Measurements from ENCODE around the gene DNAJC25.

Gene DNAJC25

DNA sequence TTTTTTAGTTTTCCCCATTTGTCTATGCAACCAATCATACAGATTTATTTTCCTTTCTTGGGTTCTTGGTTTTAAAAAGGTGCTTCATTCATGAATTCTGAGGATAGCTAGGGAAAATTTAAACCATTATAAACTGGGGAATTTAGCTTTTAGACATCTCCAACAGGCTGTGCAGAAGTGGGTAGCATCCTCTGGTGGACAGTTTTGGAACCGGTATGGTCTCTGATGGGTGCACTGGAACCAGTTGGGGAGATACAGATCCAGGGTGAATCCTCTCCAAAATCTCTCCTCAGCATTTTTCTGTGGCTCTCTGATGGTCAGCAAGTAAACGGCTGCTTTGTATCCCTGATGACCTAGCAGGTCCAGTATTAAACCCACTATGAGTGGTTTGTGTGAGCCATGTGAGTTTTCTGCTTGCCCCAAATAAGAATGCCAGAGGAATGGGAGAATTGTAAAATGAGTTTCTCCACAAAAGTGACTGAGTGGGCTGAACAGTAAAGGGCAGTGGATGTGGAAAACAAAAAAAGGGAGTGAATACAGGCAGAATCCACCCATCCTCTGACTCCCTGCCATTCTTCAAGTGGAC, 9.1 kb upstream of the DNAJC25 start:
- H3K4me3 ChIP-seq (ENCODE audit: low read depth, low read length): no peak overlapping the region
- H3K9me3 ChIP-seq (ENCODE audit: control insufficient read depth, insufficient read depth, low read depth, low read length): no peaks in the 10 kb centered on the region
- no peaks in the 10 kb centered on the region for H3K36me3 ChIP-seq (ENCODE audit: control insufficient read depth in 2 of 2, insufficient read depth in 1 of 2, low read length in 2 of 2)
- H3K27ac ChIP-seq (ENCODE audit: extremely low read depth, low read depth, low read length): no peak overlapping the region
- no peaks in the 10 kb centered on the region for H3K4me1 ChIP-seq (ENCODE audit: control insufficient read depth, insufficient read depth, low read length)
- TF ChIP-seq ZNF654 (tag by site-specific recombination; IDR thresholded peaks at IDR 0.05; ENCODE audit: low read depth) (peak; percentile 41), ZNF416 (tag by site-specific recombination; IDR thresholded peaks at IDR 0.05) (no peak)
- CTCF ChIA-PET: interaction anchor here (0.6 to 1.9 kb wide), 6 partner anchors 8 to 1048 kb away, joined by 3 to 18 read pairs (median 5); no protein-coding TSS in a partner anchor
- POLR2A ChIA-PET: interaction anchor here (1.0 to 1.5 kb wide), 2 partner anchors 9 to 23 kb away, joined by 4 to 10 read pairs; partner anchors contain the start of gene DNAJC25

DNA sequence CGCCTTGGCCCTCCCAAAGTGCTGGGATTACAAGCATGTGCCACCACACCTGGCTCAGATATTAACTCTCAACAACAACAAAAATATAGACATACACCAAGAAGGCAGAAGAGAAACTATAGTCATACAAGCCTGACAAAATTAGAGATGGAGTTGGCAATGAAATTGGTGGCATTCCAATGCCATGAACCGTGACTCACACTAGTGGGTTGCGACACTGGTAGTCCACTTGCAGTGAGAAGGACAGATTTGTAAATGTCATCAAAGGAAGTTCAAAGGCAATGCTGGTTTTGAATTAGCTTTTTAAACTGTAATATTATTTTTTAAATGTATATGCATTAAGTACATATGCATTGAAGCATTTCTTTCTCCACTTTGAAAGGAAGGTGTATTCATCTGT, 8.5 kb upstream of the DNAJC25 start:
- POLR2A ChIA-PET: no interaction called here

DNA sequence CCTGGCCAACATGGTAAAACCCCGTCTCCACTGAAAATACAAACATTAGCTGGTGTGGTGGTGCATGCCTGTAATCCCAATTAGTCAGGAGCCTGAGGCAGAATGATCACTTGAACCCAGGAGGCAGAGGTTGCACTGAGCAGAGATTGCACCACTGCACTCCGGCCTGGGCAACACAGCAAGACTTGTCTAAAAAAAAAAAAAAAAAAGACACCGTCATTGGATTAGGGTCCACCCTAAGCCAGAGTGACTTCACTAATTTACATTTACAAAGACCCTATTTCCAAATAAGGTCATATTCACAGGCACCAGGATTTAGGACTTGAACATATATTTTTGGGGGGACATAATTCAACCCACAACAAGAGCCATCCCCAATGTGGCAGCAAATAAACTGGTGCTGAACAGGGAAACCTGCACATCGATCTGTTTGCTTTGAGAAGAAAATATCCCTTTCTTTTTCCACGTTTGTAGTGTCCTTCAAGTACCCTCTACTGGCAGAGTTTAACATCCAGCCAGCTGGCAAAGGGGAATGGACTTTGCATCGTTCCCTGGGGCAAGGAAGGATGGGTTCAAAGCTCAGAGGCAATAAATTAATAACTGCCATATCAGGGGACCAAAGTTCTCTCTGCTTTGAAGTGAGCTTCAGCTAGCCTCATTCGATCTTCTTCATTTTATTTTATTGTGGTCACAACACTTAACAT, 3.7 kb upstream of the DNAJC25 start:
- no peak for TF ChIP-seq ZNF391 (tag by site-specific recombination; IDR thresholded peaks at IDR 0.05; ENCODE audit: borderline replicate concordance, low read depth)
- TF ChIP-seq ZNF426 (tag by site-specific recombination; IDR thresholded peaks at IDR 0.05): no peak
- Histone ChIP-seq H3K36me3 (ENCODE audit: control insufficient read depth in 2 of 2, insufficient read depth in 1 of 2, low read length in 2 of 2) (no peaks in the 10 kb centered on the region), H3K9me3 (ENCODE audit: control insufficient read depth, insufficient read depth, low read depth, low read length) (no peaks in the 10 kb centered on the region), H3K27ac (ENCODE audit: extremely low read depth, low read depth, low read length) (no peak overlapping the region), H3K4me1 (ENCODE audit: control insufficient read depth, insufficient read depth, low read length) (no peaks in the 10 kb centered on the region), H3K4me3 (ENCODE audit: low read depth, low read length) (no peak overlapping the region)
- CTCF ChIA-PET: interaction anchor here (0.5 kb wide), 1 partner anchor 16 kb away, joined by 3 read pairs; no protein-coding TSS in a partner anchor
- POLR2A ChIA-PET: no interaction called here

More for the DNA sequence above, 8.5 kb upstream of the DNAJC25 start:
- no peak overlapping the region for H3K4me3 ChIP-seq (ENCODE audit: low read depth, low read length)
- CTCF ChIA-PET: no interaction called here
- no peaks in the 10 kb centered on the region for H3K9me3 ChIP-seq (ENCODE audit: control insufficient read depth, insufficient read depth, low read depth, low read length)
- no peak overlapping the region for H3K27ac ChIP-seq (ENCODE audit: extremely low read depth, low read depth, low read length)
- H3K4me1 ChIP-seq (ENCODE audit: control insufficient read depth, insufficient read depth, low read length): no peaks in the 10 kb centered on the region
- no peaks in the 10 kb centered on the region for H3K36me3 ChIP-seq (ENCODE audit: control insufficient read depth in 2 of 2, insufficient read depth in 1 of 2, low read length in 2 of 2)
- TF ChIP-seq, protein P1, sequence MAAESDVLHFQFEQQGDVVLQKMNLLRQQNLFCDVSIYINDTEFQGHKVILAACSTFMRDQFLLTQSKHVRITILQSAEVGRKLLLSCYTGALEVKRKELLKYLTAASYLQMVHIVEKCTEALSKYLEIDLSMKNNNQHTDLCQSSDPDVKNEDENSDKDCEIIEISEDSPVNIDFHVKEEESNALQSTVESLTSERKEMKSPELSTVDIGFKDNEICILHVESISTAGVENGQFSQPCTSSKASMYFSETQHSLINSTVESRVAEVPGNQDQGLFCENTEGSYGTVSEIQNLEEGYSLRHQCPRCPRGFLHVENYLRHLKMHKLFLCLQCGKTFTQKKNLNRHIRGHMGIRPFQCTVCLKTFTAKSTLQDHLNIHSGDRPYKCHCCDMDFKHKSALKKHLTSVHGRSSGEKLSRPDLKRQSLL (tag by site-specific recombination; IDR thresholded peaks at IDR 0.05): no peak
- TF ChIP-seq TCF7L2 (IDR thresholded peaks at IDR 0.05; ENCODE audit: borderline replicate concordance, low read depth, low read length) (no peak), IKZF3 (tag by site-specific recombination; IDR thresholded peaks at IDR 0.05) (no peak), HOXA7 (CRISPR knock-in tag; IDR thresholded peaks at IDR 0.05; ENCODE audit: borderline replicate concordance) (no peak), KLF7 (tag by site-specific recombination; IDR thresholded peaks at IDR 0.05; ENCODE audit: borderline replicate concordance) (no peak), ZNF792 (tag by site-specific recombination; IDR thresholded peaks at IDR 0.05) (no peak), ZNF202 (tag by site-specific recombination; IDR thresholded peaks at IDR 0.05; ENCODE audit: borderline replicate concordance) (no peak), ZNF791 (tag by site-specific recombination; IDR thresholded peaks at IDR 0.05) (no peak), ZNF354C (tag by site-specific recombination; IDR thresholded peaks at IDR 0.05; ENCODE audit: borderline replicate concordance, low read depth) (no peak), ZNF571 (tag by site-specific recombination; IDR thresholded peaks at IDR 0.05) (no peak)
- TF ChIP-seq, protein P2, sequence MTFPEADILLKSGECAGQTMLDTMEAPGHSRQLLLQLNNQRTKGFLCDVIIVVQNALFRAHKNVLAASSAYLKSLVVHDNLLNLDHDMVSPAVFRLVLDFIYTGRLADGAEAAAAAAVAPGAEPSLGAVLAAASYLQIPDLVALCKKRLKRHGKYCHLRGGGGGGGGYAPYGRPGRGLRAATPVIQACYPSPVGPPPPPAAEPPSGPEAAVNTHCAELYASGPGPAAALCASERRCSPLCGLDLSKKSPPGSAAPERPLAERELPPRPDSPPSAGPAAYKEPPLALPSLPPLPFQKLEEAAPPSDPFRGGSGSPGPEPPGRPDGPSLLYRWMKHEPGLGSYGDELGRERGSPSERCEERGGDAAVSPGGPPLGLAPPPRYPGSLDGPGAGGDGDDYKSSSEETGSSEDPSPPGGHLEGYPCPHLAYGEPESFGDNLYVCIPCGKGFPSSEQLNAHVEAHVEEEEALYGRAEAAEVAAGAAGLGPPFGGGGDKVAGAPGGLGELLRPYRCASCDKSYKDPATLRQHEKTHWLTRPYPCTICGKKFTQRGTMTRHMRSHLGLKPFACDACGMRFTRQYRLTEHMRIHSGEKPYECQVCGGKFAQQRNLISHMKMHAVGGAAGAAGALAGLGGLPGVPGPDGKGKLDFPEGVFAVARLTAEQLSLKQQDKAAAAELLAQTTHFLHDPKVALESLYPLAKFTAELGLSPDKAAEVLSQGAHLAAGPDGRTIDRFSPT (tag by site-specific recombination; IDR thresholded peaks at IDR 0.05): no peak
- TF ChIP-seq, protein P3, sequence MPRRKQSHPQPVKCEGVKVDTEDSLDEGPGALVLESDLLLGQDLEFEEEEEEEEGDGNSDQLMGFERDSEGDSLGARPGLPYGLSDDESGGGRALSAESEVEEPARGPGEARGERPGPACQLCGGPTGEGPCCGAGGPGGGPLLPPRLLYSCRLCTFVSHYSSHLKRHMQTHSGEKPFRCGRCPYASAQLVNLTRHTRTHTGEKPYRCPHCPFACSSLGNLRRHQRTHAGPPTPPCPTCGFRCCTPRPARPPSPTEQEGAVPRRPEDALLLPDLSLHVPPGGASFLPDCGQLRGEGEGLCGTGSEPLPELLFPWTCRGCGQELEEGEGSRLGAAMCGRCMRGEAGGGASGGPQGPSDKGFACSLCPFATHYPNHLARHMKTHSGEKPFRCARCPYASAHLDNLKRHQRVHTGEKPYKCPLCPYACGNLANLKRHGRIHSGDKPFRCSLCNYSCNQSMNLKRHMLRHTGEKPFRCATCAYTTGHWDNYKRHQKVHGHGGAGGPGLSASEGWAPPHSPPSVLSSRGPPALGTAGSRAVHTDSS (tag by site-specific recombination; IDR thresholded peaks at IDR 0.05): no peak

Data from HEK293 (cell line).